VCaP (cell line): ENCODE data around the gene POLR2H.
A peak's percentile ranks its signal among the peaks of the same experiment; 100 is the strongest.

Experiments used
- H3K27ac ChIP-seq: fragments of 450-650 bp; 2 replicates; pipeline ENCODE4 v1.5.1; 2017
- TF ChIP-seq, protein P1 (sequence below): fragments of 450-650 bp; conservative IDR thresholded peaks from 2 replicates; pipeline ENCODE4 v1.5.1; 2017; ENCODE audit warnings: mild to moderate bottlenecking, moderate library complexity

Gene POLR2H

DNA sequence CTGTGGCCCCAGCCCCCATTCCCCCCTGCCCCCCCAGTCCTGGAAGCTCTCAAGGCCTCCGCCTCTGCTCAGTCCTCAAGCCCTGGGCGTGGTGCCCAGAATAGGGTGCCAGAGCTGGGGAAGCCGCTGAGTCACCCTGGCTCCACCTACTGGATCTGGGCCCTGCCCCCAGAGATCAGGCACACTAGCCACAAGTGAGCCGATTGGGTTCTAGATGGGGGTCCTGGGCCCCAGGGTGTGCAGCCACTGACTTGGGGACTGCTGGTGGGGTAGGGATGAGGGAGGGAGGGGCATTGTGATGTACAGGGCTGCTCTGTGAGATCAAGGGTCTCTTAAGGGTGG is 41.4 kb upstream of the POLR2H start:
- TF ChIP-seq, protein P1, sequence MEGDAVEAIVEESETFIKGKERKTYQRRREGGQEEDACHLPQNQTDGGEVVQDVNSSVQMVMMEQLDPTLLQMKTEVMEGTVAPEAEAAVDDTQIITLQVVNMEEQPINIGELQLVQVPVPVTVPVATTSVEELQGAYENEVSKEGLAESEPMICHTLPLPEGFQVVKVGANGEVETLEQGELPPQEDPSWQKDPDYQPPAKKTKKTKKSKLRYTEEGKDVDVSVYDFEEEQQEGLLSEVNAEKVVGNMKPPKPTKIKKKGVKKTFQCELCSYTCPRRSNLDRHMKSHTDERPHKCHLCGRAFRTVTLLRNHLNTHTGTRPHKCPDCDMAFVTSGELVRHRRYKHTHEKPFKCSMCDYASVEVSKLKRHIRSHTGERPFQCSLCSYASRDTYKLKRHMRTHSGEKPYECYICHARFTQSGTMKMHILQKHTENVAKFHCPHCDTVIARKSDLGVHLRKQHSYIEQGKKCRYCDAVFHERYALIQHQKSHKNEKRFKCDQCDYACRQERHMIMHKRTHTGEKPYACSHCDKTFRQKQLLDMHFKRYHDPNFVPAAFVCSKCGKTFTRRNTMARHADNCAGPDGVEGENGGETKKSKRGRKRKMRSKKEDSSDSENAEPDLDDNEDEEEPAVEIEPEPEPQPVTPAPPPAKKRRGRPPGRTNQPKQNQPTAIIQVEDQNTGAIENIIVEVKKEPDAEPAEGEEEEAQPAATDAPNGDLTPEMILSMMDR: no peak
- peak overlapping the region; percentile 50; the same call in 1 of the 2 replicates for H3K27ac ChIP-seq

DNA sequence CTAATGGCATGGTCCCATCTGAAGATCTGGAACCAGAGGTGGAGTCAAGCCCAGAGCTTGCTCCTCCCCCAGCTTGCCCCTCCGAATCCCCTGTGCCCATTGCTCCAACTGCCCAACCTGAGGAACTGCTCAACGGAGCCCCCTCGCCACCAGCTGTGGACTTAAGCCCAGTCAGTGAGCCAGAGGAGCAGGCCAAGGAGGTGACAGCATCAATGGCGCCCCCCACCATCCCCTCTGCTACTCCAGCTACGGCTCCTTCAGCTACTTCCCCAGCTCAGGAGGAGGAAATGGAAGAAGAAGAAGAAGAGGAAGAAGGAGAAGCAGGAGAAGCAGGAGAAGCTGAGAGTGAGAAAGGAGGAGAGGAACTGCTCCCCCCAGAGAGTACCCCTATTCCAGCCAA is 39.8 kb upstream of the POLR2H start:
- TF ChIP-seq, protein P1: no peak
- H3K27ac ChIP-seq: no peak overlapping the region

DNA sequence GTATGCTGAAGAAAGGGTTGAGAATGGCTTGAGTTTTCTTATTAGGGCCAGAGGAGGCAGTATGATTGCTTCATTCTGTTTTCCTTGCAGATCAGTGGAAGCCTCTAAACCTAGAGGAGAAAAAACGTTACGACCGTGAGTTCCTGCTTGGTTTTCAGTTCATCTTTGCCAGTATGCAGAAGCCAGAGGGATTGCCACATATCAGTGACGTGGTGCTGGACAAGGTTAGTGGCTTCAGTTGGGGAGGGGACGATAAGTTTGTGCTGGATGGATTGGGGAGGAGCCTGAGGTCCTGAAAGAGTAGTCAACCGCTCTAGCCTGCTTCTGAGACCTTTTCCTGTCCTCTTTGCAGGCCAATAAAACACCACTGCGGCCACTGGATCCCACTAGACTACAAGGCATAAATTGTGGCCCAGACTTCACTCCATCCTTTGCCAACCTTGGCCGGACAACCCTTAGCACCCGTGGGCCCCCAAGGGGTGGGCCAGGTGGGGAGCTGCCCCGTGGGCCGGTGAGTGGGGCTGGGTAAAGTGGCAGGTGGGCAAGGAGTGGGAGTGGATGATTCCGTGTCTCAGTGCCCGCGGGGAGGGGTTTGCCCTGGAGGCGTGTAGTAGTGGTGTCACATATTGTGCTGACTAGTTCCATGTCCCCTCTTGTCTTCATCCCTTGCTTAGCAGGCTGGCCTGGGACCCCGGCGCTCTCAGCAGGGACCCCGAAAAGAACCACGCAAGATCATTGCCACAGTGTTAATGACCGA is 38.6 kb upstream of the POLR2H start:
- TF ChIP-seq, protein P1: no peak
- no peak overlapping the region for H3K27ac ChIP-seq

DNA sequence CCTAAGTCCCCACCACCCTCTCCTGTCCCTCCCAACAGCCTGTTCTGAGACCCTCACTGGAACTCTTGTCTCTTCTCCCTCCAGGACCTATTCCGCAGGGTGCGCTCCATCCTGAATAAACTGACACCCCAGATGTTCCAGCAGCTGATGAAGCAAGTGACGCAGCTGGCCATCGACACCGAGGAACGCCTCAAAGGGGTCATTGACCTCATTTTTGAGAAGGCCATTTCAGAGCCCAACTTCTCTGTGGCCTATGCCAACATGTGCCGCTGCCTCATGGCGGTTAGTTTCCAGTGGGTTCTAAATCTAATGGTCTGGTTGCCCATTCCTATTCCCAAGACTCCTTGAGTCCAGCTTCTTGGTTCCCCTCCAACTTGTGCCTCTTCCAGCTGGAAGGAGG is 37.8 kb upstream of the POLR2H start:
- no peak overlapping the region for H3K27ac ChIP-seq
- TF ChIP-seq, protein P1: no peak

DNA sequence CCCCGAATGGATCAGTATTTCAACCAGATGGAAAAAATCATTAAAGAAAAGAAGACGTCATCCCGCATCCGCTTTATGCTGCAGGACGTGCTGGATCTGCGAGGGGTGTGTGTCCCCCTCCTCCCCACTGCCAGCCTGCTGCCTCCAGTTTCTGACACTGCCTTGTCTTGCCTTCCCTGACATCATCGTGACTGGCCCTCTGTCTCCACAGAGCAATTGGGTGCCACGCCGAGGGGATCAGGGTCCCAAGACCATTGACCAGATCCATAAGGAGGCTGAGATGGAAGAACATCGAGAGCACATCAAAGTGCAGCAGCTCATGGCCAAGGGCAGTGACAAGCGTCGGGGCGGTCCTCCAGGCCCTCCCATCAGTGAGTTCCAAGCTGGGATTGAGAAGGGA is 36.2 kb upstream of the POLR2H start:
- TF ChIP-seq, protein P1: no peak
- no peak overlapping the region for H3K27ac ChIP-seq

DNA sequence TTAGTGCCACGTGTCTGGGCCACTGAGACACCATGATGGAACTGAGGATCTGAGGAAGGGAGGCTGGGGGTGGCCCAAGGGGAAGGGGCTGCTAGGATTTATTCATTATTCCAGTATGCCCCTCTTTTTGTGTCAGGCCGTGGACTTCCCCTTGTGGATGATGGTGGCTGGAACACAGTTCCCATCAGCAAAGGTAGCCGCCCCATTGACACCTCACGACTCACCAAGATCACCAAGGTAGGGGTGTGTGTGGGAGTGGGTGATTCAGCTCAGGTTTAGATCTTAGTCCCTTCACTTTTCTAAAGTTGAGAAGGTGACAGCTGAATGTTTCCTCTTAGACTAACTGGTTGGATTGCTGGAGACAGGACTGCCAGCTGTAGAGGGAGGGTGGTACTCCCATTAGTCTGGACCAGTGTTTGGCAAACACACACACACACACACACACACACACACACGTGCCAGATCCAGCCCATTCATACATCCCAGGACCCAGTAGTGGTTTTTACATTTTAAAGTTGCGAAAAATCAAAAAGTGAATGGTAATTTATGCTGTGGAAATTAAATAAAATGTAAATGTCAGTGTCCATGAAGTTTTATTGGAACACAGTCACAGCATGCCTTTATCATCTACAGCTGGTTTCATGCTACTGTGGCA is 35.7 kb upstream of the POLR2H start:
- no peak overlapping the region; the same call in 1 of the 2 replicates for H3K27ac ChIP-seq
- TF ChIP-seq, protein P1: no peak

DNA sequence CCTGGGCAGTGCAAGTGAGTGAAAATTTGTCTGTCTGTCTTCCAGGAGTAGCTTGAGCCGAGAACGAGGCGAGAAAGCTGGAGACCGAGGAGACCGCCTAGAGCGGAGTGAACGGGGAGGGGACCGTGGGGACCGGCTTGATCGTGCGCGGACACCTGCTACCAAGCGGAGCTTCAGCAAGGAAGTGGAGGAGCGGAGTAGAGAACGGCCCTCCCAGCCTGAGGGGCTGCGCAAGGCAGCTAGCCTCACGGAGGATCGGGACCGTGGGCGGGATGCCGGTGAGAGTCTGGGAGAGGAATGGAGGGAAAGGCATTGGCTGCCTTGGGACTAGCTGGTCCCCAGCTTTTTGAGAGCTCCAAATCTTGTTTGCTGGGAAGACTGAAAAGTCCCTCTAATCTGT is 34.3 kb upstream of the POLR2H start:
- H3K27ac ChIP-seq: 0 out of 2 replicates have a peak overlapping the region, but pooled peaks have one; percentile 8
- TF ChIP-seq, protein P1: no peak
